ENCODE results near the gene TULP4.

- TF ChIP-seq EMX1 (CRISPR knock-in tag; IDR thresholded peaks at IDR 0.05) (no peak), NR3C1 (CRISPR knock-in tag; conservative IDR thresholded peaks at IDR 0.05; ENCODE audit: low read depth) (no peak)
- TF ChIP-seq, protein P1, sequence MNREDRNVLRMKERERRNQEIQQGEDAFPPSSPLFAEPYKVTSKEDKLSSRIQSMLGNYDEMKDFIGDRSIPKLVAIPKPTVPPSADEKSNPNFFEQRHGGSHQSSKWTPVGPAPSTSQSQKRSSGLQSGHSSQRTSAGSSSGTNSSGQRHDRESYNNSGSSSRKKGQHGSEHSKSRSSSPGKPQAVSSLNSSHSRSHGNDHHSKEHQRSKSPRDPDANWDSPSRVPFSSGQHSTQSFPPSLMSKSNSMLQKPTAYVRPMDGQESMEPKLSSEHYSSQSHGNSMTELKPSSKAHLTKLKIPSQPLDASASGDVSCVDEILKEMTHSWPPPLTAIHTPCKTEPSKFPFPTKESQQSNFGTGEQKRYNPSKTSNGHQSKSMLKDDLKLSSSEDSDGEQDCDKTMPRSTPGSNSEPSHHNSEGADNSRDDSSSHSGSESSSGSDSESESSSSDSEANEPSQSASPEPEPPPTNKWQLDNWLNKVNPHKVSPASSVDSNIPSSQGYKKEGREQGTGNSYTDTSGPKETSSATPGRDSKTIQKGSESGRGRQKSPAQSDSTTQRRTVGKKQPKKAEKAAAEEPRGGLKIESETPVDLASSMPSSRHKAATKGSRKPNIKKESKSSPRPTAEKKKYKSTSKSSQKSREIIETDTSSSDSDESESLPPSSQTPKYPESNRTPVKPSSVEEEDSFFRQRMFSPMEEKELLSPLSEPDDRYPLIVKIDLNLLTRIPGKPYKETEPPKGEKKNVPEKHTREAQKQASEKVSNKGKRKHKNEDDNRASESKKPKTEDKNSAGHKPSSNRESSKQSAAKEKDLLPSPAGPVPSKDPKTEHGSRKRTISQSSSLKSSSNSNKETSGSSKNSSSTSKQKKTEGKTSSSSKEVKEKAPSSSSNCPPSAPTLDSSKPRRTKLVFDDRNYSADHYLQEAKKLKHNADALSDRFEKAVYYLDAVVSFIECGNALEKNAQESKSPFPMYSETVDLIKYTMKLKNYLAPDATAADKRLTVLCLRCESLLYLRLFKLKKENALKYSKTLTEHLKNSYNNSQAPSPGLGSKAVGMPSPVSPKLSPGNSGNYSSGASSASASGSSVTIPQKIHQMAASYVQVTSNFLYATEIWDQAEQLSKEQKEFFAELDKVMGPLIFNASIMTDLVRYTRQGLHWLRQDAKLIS (CRISPR knock-in tag; IDR thresholded peaks at IDR 0.05; ENCODE audit: borderline replicate concordance), result no peak
- TF ChIP-seq, protein P2, sequence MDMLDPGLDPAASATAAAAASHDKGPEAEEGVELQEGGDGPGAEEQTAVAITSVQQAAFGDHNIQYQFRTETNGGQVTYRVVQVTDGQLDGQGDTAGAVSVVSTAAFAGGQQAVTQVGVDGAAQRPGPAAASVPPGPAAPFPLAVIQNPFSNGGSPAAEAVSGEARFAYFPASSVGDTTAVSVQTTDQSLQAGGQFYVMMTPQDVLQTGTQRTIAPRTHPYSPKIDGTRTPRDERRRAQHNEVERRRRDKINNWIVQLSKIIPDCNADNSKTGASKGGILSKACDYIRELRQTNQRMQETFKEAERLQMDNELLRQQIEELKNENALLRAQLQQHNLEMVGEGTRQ (CRISPR knock-in tag; IDR thresholded peaks at IDR 0.05), result no peak
Observed at GRCh38 chr6:158383542-158383941, 71.3 kb downstream of the TULP4 start.
